GM19240 (cell line): ENCODE measurements around the gene RASL12.
"Not testable (repeated sequence)": the region's sequence is repeated elsewhere in the genome, so short reads cannot be mapped to it uniquely, and the experiment has no call there.

ENCODE experiments used
- DNase-seq: peaks from one replicate; pipeline ENCODE4 v3.0.0; 2011; ENCODE audit warnings: low spot score; ENCODE audit not compliant: insufficient read length

Gene RASL12

DNA sequence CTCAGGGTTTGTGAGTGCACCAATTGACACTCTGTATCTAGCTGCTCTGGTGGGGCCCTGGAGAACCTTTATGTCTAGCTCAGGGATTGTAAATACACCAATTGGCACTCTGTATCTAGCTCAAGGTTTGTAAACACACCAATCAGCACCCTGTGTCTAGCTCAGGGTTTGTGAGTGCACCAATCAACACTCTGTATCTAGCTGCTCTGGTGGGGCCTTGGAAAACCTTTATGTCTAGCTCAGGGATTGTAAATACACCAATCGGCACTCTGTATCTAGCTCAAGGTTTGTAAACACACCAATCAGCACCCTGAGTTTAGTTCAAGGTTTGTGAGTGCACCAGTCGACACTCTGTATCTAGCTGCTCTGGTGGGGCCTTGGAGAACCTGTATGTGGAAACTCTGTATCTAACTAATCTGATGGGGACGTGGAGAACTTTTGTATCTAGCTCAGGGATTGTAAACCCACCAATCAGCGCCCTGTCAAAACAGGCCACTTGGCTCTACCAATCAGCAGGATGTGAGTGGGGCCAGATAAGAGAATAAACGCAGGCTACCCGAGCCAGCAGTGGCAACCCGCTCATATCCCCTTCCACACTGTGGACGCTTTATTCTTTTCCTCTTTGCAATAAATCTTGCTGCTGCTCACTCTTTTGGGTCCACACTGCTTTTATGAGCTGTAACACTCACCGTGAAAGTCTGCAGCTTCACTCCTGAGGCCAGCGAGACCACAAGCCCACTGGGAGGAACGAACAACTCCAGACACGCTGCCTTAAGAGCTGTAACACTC, 8.0 kb upstream of the RASL12 start:
- DNase-seq, result not testable (repeated sequence)

DNA sequence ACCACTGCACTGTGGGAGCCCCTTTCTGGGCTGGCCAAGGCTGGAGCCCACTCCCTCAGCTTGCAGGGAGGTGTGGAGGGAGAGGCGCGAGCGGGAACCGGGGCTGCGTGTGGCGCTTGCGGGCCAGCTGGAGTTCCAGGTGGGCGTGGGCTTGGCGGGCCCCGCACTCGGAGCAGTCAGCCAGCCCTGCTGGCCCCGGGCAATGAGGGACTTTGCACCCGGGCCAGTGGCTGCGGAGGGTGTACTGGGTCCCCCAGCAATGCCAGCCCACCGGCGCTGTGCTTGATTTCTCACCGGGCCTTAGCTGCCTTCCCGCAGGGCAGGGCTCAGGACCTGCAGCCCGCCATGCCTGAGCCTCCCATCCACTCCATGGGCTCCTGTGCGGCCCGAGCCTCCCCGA, 7.2 kb upstream of the RASL12 start:
- not testable (repeated sequence) for DNase-seq

DNA sequence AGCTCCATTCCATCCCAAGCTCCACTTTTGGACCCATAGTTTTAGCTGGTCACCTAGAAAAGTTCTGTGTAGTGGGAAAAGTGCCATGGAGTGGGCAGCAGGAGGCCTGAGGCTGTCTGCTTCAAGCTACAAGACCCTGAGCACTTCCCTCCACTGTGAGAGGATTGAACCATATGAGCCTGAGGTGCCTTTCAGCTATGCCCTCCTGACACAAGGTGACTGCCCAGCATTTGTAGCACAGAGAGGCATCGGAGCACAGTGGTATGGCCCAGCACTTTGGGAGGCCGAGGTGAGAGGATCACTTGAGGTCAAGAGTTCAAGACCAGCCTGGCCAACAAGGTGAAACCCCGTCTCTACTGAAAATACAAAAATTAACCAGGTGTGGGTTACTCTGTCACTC, 4.8 kb upstream of the RASL12 start:
- DNase-seq, result no peak

DNA sequence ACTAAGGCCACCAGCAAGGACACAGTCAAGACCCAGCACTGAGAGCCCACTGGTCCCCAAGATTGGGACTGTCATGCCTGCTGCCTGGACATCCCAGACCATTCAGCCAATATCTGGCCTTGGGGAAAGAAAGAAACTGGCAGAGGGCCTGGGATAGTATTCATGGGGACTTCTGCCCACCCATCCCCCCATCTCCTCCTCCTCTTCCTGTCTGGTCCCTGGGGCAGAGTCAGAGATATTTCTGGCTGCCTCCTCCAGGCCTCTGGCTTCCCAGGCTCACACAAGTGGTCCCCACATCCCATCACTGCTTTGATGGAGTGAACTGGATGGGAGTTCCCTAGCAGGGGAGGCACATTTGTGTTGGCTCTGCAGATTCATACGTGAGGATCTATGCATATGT, 4.2 kb upstream of the RASL12 start:
- no peak for DNase-seq

DNA sequence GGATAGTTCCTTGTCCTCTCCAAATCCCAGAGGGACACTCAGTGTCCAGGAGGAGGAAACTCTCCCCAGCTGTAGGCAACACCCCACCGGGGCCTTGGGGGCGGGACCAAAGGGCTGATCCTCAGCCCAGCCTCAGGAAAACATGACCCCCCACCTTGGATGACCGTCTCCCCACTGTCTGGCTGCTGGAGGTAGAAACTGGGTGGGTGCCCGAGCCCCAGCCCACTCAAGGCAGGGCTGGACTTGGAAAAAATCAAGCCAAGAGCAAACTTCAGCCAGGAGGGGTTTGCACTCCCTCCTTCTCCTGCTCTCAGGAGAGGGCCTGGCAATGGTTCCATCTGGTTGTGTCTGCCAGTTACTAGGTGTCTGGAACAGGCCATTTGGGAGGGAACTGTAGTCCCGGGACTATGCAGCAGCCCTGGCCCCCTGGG, 3.6 kb upstream of the RASL12 start:
- no peak for DNase-seq

DNA sequence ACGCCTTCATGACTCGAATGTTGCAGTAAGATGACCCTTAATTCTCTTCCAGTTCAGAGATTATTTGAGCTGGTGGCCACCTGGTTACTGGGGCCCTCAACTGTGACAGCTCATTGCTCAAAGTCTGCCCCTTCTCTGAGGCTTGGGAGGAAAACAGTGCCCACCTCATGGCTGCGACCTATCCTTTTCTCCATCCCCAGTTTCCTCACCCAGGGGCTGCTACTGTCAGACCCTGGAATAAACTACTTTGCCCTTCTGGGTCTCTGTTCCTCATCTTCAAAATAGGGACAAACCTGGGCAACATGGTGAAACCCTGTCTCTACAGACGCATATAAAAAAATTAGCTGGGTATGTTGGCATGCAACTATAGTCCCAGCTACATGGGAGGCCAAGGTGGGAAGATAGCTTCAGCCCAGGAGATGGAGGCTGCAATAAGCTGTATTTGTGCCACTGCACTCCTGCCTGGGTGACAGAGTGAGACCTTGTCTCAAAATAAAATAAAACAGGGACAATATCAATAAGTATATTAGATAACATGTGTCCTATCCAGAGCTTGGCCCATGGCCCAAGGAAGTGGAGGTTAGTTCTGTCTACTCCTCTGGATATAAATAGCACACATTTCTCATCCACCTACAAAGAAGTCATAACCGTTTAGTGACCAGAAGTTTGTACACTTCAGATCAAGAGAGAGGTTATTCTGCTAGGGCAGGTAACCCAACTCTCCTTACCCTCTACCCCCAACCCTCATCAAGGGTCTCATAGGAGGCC, 2.2 kb upstream of the RASL12 start:
- DNase-seq, result no peak

DNA sequence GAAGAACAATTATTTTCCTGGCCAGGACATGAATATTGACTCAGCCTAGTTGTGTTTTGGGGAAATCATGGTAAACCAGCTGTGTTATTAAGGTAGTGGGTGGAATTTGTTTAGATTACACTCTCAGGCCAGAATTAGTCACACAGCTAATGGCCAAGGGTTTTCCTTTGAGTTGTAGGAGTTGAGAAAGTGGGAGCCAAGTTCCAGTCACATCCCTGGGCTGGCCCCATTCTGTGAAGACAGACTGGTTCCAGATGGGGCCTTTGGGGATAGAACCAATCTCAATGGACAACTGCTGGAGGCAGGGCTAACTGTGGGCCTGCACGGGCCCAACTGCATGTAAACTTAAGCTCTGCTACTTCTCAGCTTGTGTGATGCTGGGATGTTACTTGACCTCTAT, 1.4 kb upstream of the RASL12 start:
- no peak for DNase-seq

DNA sequence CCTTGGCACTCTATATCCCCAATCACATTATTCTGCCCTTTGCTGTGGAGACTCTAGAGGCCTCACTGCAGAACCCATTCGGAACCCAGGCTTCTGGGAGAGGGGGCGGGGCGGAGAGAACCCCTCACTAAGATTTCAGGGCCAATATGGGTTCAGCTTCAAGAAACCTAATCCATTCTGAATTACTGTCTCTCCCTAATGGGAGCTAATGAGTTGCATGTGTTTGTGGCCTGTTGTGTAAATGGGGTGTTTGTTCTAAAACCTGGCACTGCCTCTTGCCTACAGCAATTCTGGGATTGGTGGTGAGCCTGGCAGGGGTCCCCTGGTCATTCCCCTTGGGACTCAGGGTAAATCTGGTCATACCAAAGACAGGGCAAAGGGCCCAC, 605 bp upstream of the RASL12 start:
- no peak for DNase-seq

DNA sequence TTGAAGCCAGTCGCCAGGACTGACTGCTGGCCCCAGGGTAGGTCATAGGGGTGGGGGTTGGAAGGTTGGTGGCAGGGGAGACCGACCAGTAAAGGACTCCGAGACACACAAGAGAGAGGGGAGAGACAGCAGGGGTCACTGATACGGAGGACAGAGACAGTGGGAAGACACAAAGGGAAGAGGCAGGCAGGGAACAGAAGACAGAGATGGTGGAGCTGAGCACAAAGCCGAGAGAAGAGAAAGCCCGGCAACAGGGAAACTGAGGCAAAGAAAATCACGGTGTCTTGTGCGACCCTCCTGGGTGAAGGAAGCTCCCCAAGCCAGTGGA, 510 bp downstream of the RASL12 start:
- no peak for DNase-seq

DNA sequence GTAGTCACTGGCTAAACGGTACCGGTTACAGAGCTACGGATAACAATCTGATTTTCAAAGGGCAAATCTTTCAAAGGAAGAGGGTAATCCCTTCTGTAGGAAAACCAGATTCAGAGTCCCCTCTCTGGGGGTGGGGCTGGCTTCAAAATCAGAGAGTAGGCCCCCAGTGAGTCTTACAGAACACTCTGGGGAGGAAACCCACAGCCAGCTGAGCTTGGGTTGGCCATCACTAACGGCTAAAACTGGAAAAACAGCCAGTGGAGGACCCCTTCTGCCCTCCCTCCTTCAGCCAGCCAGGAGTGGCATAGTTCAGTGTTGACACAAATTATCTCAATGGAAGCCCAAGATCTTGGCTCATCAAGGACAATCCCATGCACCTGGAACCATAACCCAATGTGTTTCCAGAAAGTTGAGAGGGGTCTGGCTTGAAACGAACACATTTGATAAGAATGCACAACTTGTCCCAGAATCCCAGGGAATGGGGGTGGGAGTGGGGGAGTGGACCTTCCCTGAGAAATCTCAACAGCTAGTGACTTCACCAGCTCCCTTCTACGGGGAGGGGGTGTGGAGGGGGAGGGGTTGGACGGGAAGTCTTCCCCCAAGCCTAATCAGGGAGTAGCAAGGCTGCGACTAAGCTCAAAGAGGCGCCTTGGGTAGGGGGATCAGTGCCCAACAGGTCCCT, 1.0 kb downstream of the RASL12 start:
- no peak for DNase-seq

DNA sequence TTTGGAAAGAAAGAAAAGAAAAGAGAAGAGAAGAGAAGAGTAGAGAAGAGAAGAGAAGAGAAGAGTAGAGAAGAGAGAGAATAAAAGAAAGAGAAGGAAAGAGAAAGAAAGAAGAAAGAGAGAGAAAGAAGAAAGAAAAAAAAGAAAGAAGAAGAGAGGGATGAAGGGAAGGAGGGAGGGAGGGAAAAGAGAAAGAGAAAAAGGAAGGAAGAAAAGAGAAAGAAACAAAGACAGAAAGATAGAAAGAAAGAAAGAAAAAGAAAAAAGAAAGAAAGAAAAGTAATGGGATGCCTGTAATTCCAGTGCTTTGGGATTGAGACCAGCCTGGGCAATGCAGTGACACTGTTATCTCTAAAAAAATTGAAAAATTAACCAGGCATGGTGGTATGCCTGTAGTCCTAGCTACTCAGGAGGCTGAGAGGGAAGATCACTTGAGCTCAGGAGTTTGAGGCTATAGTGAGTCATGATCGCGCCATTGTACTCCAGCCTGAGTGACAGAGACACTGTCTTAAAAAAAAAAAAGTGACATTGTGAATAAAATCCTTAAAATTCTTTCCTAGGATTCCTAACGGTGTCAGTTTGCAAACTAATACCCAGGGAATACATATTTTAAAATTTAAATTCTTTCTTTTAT, 1.7 kb downstream of the RASL12 start:
- no peak for DNase-seq

DNA sequence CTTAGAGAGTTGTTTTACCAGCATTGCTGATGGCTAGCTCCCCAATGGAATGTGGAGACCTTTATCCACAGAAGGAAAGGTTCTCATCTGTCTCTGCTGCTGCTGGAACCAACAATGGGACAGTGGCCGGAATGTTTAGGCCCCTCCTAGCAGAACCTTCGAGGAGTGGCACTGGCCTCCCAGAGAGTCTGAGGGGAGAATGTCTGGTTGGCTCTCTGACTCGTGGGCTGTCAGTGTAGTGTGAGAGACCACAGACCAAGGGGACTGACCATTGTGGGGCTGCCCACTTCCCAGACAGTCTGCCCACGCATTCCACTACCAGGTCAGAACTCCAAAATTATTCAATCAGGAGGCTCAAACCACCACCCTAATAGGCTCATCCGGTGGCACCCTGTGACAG, 5.1 kb downstream of the RASL12 start:
- DNase-seq, result no peak

DNA sequence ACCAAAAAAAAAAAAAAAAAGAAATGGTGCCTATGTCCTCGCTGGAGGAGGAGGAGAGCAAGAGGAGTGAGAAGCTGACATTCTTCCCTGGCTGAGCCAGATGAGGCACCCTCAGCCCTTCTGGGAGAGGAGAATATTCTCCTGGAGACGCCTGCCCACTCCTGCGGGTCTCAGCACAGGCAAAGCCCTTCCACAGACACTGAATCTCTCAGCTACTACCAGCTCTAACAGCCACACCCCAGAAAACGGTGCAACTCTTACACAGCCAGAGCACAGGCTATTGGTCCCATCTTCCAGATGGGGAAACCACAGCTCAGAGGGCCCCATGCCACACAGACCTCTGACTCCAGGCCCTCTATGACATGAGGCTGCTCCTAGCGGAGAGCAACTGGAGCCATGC, 5.7 kb downstream of the RASL12 start:
- no peak for DNase-seq

DNA sequence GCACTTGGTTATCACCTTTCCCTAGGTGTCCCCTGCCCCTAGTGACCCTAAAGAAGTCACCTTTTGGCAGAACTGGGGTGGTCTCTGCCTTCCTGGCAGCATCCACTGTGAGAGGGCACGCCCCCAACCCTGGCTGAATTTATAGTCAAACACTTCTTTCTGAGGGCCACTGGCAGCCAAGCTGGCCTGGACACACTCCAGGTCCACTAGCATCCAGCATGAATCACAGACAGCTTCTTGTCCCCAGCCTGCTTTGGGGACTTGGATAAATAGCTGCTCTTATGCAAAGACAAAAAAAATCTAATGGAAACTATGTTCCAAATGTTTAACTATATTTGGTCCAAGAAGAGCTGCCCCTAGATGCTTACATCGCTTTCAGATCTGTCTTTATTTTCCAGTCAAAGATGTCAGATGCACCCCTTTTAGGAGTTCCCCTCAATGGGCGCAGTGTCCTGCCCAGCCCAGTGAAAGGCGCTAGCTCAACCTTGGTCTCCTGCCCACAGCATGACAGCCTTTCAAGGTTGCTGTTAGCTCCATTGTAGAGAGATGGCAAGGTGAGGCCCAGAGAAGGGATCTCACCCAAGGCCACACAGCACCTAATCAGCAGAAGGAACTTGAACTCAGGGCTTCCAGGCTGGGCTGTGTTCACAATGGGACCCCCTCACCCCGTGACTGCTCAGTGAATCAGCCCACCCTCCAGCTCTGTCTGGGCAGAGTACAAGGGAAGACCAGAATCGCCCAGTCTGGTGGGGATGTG, 7.0 kb downstream of the RASL12 start:
- no peak for DNase-seq

DNA sequence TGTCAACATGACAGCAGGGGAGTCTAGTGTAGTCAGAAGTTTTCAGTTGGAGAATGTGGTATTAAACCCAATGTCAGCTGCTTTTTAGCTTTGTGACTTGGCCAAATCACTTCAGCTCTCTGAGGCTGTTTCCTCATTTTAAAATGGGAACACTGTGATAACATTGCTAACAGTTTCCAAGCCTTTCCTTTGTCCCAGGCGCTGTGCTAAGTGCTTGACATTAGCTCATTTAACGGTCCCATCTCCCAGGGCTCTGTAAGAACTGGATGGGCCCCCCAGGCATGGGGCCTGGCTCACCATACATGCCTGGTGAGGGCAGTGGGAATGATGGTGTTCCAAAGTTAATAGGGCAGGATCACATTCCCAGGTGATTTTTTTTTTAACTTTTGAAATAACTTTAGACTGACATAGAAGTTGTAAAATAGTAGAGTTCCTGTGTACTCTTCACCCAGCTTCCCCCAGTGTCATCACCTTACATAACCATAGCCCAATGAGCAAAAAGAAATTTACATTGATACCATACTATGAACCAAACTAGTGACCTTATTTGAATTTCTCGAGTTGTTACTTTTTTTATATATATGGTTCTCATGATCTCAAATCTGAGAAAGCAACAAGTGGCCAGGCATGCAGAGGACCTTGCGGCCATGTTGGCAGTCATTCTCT, 7.7 kb downstream of the RASL12 start:
- DNase-seq, result no peak

DNA sequence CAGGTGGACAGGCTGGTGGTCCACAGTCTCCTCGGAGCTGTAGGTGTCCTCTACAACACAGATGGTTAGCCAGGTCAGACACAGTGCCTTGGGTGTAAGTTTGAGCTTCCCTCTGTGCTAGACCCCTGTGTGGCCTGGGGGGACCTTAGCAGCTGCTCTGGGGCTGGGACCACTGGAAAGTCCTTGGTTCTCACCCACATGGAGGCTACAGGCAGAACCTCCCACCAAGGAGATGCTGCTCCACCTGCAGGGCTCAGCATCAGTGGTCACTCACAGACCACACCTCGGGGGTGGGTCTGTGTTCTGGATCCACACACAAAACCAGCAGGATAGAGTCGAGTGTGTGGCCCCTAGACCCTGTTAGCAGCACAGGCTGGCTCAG, 8.4 kb downstream of the RASL12 start:
- DNase-seq, result no peak

DNA sequence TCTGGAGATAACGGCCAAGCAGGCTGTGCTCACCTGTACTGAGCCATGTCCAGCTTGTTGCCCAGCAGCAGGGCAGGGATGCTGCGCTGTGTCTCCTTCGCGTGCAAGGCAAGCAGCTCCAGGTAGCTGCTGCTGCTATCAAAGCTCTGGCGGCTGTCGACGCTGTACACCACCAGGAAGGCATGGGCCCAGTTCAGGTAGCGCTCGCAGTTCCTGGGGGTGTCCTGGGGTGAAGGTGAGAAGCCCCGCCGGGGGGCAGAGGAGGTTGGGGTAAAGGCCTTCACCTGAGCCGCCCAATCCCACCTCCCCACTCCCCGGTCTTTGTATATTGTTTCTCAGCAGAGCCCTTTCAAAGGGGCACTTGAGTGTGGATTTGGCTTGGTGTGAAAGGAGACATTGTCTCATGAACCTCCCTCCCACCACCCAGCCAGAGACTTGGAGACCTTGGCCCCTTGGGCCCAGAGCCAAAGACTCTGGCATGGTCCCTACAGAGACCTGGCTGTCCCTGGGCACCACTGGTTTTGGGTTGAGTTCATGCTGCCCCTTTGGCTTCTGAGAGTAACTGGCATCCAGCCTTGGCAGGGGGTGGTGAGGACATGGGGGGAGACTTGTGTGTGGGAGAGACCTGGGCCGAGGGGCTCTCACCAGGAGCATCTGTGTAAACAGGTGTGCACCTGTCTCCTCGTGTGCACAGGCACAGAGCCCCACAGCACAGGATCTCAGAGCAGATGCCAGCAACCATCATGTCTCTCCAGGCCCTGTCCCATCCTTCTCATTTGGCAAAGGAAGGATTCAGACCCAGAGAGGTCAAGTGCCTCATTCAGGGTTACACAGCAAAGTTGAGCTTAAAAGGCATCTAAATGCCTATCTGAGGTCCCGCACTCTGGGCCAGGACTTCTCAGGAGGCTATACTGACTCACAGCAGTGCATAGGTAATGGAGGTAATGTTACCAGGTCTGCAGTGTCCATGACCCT, 9.1 kb downstream of the RASL12 start:
- DNase-seq, result no peak

DNA sequence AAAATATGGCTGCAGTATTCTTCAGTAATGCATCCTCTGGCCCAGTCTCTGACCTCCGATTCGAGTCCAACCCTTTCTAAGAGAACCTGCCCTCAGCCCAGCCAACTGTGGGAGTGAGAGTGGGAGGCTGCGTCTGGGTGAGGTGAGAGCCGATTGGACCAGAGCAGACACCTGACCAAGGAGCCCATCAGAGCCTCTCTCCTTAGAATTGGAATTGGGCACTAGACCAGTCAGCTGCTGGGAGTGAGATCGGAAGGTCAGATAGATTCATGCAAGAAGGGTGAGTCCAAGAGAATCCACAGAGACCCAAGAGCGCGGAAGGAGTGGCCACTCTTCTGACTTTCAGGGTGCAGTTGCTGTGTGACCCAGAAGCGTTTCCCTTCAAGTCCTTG, 10.2 kb downstream of the RASL12 start:
- DNase-seq, result no peak

DNA sequence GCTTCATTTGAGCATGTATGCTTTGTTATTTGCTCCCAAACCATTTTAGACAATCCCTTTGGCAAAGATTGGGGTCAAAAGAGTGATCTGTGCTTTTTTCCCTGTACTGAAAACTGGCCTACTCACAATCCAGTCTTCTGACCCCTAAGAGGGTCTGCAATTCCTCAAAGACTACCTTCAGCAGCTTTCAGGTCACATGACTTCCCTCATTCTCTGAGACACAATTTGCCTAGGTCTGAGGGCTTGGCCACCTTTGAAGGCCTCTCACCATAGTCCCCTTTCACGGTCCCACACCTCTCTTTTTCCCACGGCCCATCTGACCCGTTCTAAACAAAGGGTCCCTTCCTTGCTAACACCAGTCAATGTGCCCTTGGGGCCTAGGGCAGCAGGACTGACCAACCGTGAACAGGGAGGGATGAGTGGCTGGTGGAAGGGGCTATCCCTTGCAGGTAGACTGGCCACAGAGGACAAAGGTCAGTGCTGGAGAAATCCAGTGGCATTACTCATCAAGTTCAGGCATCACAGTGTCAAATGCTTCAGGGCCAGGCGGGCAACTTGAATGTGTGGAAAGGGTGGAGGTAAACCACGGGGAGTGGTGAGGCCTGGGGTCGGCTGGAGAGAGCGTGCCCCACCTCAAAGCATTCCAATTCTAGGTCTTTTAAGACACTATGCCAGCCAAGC, 10.8 kb downstream of the RASL12 start:
- no peak for DNase-seq
